ENCODE measurements around the gene MXI1.
"Not testable (repeated sequence)": the region's sequence is repeated elsewhere in the genome, so short reads cannot be mapped to it uniquely, and the experiment has no call there.

DNA sequence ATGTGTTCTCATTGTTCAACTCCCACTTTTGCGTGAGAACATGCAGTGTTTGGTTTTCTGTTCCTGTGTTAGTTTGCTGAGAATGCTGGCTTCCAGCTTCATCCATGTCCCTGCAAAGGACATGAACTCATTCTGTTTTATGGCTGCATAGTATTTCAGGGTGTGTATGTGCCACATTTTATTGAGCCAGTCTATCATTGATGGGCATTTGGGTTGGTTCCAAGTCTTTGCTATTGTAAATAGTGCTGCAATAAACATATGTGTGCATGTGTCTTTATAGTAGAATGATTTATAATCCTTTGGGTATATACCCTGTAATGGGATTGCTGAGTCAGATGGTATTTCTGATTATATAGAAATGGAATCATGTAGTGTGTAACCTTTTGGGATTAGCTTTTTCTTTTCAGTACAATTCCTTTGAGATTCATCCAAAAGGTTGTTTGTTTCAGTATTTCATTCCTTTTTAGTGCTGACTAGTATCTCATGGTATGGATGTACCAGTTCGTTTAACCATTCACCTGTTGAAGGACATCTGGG, 21.7 kb upstream of the MXI1 start:
- TF ChIP-seq, protein P1, sequence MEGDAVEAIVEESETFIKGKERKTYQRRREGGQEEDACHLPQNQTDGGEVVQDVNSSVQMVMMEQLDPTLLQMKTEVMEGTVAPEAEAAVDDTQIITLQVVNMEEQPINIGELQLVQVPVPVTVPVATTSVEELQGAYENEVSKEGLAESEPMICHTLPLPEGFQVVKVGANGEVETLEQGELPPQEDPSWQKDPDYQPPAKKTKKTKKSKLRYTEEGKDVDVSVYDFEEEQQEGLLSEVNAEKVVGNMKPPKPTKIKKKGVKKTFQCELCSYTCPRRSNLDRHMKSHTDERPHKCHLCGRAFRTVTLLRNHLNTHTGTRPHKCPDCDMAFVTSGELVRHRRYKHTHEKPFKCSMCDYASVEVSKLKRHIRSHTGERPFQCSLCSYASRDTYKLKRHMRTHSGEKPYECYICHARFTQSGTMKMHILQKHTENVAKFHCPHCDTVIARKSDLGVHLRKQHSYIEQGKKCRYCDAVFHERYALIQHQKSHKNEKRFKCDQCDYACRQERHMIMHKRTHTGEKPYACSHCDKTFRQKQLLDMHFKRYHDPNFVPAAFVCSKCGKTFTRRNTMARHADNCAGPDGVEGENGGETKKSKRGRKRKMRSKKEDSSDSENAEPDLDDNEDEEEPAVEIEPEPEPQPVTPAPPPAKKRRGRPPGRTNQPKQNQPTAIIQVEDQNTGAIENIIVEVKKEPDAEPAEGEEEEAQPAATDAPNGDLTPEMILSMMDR (IDR thresholded peaks at IDR 0.05): not testable (repeated sequence)
- not testable (repeated sequence) for TF ChIP-seq TEAD1, HMGA2 (CRISPR knock-in tag; IDR thresholded peaks at IDR 0.05)
- TF ChIP-seq, protein P2, sequence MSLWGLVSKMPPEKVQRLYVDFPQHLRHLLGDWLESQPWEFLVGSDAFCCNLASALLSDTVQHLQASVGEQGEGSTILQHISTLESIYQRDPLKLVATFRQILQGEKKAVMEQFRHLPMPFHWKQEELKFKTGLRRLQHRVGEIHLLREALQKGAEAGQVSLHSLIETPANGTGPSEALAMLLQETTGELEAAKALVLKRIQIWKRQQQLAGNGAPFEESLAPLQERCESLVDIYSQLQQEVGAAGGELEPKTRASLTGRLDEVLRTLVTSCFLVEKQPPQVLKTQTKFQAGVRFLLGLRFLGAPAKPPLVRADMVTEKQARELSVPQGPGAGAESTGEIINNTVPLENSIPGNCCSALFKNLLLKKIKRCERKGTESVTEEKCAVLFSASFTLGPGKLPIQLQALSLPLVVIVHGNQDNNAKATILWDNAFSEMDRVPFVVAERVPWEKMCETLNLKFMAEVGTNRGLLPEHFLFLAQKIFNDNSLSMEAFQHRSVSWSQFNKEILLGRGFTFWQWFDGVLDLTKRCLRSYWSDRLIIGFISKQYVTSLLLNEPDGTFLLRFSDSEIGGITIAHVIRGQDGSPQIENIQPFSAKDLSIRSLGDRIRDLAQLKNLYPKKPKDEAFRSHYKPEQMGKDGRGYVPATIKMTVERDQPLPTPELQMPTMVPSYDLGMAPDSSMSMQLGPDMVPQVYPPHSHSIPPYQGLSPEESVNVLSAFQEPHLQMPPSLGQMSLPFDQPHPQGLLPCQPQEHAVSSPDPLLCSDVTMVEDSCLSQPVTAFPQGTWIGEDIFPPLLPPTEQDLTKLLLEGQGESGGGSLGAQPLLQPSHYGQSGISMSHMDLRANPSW (CRISPR knock-in tag; conservative IDR thresholded peaks at IDR 0.05; ENCODE audit: low read depth): not testable (repeated sequence)
- TF ChIP-seq, protein P3, sequence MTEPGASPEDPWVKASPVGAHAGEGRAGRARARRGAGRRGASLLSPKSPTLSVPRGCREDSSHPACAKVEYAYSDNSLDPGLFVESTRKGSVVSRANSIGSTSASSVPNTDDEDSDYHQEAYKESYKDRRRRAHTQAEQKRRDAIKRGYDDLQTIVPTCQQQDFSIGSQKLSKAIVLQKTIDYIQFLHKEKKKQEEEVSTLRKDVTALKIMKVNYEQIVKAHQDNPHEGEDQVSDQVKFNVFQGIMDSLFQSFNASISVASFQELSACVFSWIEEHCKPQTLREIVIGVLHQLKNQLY (CRISPR knock-in tag; IDR thresholded peaks at IDR 0.05): not testable (repeated sequence)

All from WTC11 (cell line).